Muscle of arm (tissue), 14 donors: ENCODE results near the gene ITGB3BP. TPM values are rescaled to one million over a fixed set of nuclear protein-coding genes. Genes with fewer than 3 reads are reported as not detected.
"Not testable (repeated sequence)": the region's sequence is repeated elsewhere in the genome, so short reads cannot be mapped to it uniquely, and the experiment has no call there.

Source experiments
- DNase-seq: peaks from one replicate; pipeline ENCODE4 v3.0.0-alpha.2; 2013
- long read RNA-seq, 11 donors: transcript quantifications; one replicate each; lab custom pipeline, GENCODE V29; 2026
- polyA plus RNA-seq, 12 donors: library from polyadenylated mRNA; unstranded; fragments of 120-200 nt; gene quantifications; one replicate each; pipeline ENCODE4 v1.2.1, GENCODE V29; 2013; ENCODE audit not compliant: insufficient read length in 12 of 12

Gene ITGB3BP
- 10 to 100 TPM in 11 of 12 donors, not detected in 1; 22.2 to 47.7 (median 31.8) TPM for polyA plus RNA-seq
- long read RNA-seq, donor 1, transcript ITGB3BP-201 (9 exons, 948 nt) = major isoform, 11 of 25 reads
- long read RNA-seq, donor 1, transcript ITGB3BP-212 (10 exons, 1,285 nt) = minor isoform, 5 of 25 reads
- long read RNA-seq, donor 1, partial matches to known transcripts = 6 of 25 reads
- long read RNA-seq, donor 1, other reads (novel, unspliced or antisense) = 0 of 25 reads
- long read RNA-seq, donor 2, transcript ITGB3BP-212 (10 exons, 1,285 nt) = major isoform, 5 of 31 reads
- long read RNA-seq, donor 2, partial matches to known transcripts = 21 of 31 reads
- long read RNA-seq, donor 2, other reads (novel, unspliced or antisense) = 0 of 31 reads
- long read RNA-seq, donor 3, partial matches to known transcripts = 0 of 6 reads
- long read RNA-seq, donor 3, other reads (novel, unspliced or antisense) = 0 of 6 reads
- long read RNA-seq, donor 4, partial matches to known transcripts = 36 of 58 reads
- long read RNA-seq, donor 4, other reads (novel, unspliced or antisense) = 14 of 58 reads
- long read RNA-seq, donor 5, transcript ITGB3BP-212 (10 exons, 1,285 nt) = major isoform, 6 of 20 reads
- long read RNA-seq, donor 5, partial matches to known transcripts = 10 of 20 reads
- long read RNA-seq, donor 5, other reads (novel, unspliced or antisense) = 0 of 20 reads
- long read RNA-seq, donor 6, partial matches to known transcripts = 0 of 9 reads
- long read RNA-seq, donor 6, other reads (novel, unspliced or antisense) = 0 of 9 reads
- long read RNA-seq, donor 7, partial matches to known transcripts = 0 of 5 reads
- long read RNA-seq, donor 7, other reads (novel, unspliced or antisense) = 0 of 5 reads
- long read RNA-seq, donor 8, partial matches to known transcripts = 134 of 194 reads
- long read RNA-seq, donor 8, other reads (novel, unspliced or antisense) = 52 of 194 reads
- long read RNA-seq, donor 9, transcript ITGB3BP-201 (9 exons, 948 nt) = major isoform, 7 of 82 reads
- long read RNA-seq, donor 9, partial matches to known transcripts = 65 of 82 reads
- long read RNA-seq, donor 9, other reads (novel, unspliced or antisense) = 8 of 82 reads
- long read RNA-seq, donor 10, partial matches to known transcripts = 0 of 5 reads
- long read RNA-seq, donor 10, other reads (novel, unspliced or antisense) = 0 of 5 reads
- long read RNA-seq, donor 11, transcript ITGB3BP-201 (9 exons, 948 nt) = major isoform, 10 of 19 reads
- long read RNA-seq, donor 11, transcript ITGB3BP-212 (10 exons, 1,285 nt) = minor isoform, 9 of 19 reads
- long read RNA-seq, donor 11, partial matches to known transcripts = 0 of 19 reads
- long read RNA-seq, donor 11, other reads (novel, unspliced or antisense) = 0 of 19 reads

GRCh38 chr1:63522891-63523728, at the start of gene ITGB3BP, which contains the start of gene EFCAB7:
ITGB3BP (minus strand) TSS chr1:63523225; CDS start chr1:63523133, 92 bp downstream.
EFCAB7 (plus strand) TSS chr1:63523525; CDS start chr1:63525573, 2,048 bp downstream.
- peak; percentile 93 for DNase-seq

GRCh38 chr1:63572686-63573085, 49.7 kb upstream of the ITGB3BP start:
- DNase-seq = not testable (repeated sequence)

- no peak for DNase-seq
Observed at GRCh38 chr1:63569640-63570316, 46.8 kb upstream of the ITGB3BP start.

- no peak for DNase-seq
Observed at GRCh38 chr1:63569068-63569467, 46.0 kb upstream of the ITGB3BP start.

GRCh38 chr1:63563745-63564144, 40.7 kb upstream of the ITGB3BP start:
- DNase-seq = no peak

GRCh38 chr1:63559357-63559756, 36.3 kb upstream of the ITGB3BP start:
- no peak for DNase-seq

GRCh38 chr1:63557365-63557987, 34.5 kb upstream of the ITGB3BP start:
- DNase-seq = no peak

GRCh38 chr1:63555480-63555879, 32.5 kb upstream of the ITGB3BP start:
- no peak for DNase-seq

- no peak for DNase-seq
Observed at GRCh38 chr1:63548877-63549276, 25.9 kb upstream of the ITGB3BP start.

GRCh38 chr1:63548303-63548702, 25.3 kb upstream of the ITGB3BP start:
- DNase-seq = no peak

- DNase-seq = peak; percentile 6
Observed at GRCh38 chr1:63547621-63548294, 24.7 kb upstream of the ITGB3BP start.

GRCh38 chr1:63545780-63546179, 22.8 kb upstream of the ITGB3BP start:
- no peak for DNase-seq

GRCh38 chr1:63537940-63538339, 14.9 kb upstream of the ITGB3BP start:
- no peak for DNase-seq

- no peak for DNase-seq
Observed at GRCh38 chr1:63537006-63537405, 14.0 kb upstream of the ITGB3BP start.

GRCh38 chr1:63534406-63534805, 11.4 kb upstream of the ITGB3BP start:
- no peak for DNase-seq

- DNase-seq = no peak
Observed at GRCh38 chr1:63533931-63534330, 10.9 kb upstream of the ITGB3BP start.

GRCh38 chr1:63532727-63533126, 9.7 kb upstream of the ITGB3BP start:
- DNase-seq = no peak

GRCh38 chr1:63524201-63524600, 1.2 kb upstream of the ITGB3BP start:
- DNase-seq = peak; percentile 4

GRCh38 chr1:63523738-63524137, 713 bp upstream of the ITGB3BP start:
- no peak for DNase-seq
